Central memory CD4-positive, alpha-beta T cell (primary cell): ENCODE results near the gene ADAM22.
A peak's percentile ranks its signal among the peaks of the same experiment; 100 is the strongest.

Experiments
- DNase-seq: peaks from one replicate; pipeline ENCODE4 v3.0.0; 2022

The ADAM22 gene

GRCh38 chr7:88169717-88170320, 235.8 kb downstream of the ADAM22 start:
- DNase-seq: no peak

- no peak for DNase-seq
Measured at GRCh38 chr7:88172842-88173241, 238.8 kb downstream of the ADAM22 start.

- no peak for DNase-seq
Measured at GRCh38 chr7:88176190-88176589, 242.1 kb downstream of the ADAM22 start.

GRCh38 chr7:88183051-88183450, 249.0 kb downstream of the ADAM22 start:
- DNase-seq: no peak

GRCh38 chr7:88184848-88185304, 250.8 kb downstream of the ADAM22 start:
- no peak for DNase-seq

GRCh38 chr7:88185650-88186049, 251.6 kb downstream of the ADAM22 start:
- no peak for DNase-seq

GRCh38 chr7:88191911-88192310, 257.9 kb downstream of the ADAM22 start:
- no peak for DNase-seq

- DNase-seq: no peak
Measured at GRCh38 chr7:88200261-88200660, 266.2 kb downstream of the ADAM22 start.

- no peak for DNase-seq
Measured at GRCh38 chr7:88200789-88201188, 266.7 kb downstream of the ADAM22 start.

- no peak for DNase-seq
Measured at GRCh38 chr7:88201305-88201704, 267.3 kb downstream of the ADAM22 start.

- no peak for DNase-seq
Measured at GRCh38 chr7:88202278-88202677, 268.2 kb downstream of the ADAM22 start.

GRCh38 chr7:88202799-88203198, 268.7 kb downstream of the ADAM22 start:
- DNase-seq: no peak

- DNase-seq: no peak
Measured at GRCh38 chr7:88203401-88203800, 269.4 kb downstream of the ADAM22 start.

- DNase-seq: no peak
Measured at GRCh38 chr7:88204525-88205110, 270.6 kb downstream of the ADAM22 start.

GRCh38 chr7:88205179-88205578, 271.1 kb downstream of the ADAM22 start:
- no peak for DNase-seq

GRCh38 chr7:88206254-88206653, 272.2 kb downstream of the ADAM22 start:
- DNase-seq: no peak

GRCh38 chr7:88208521-88208920, 274.5 kb downstream of the ADAM22 start:
- no peak for DNase-seq

GRCh38 chr7:88212918-88213317, 278.9 kb downstream of the ADAM22 start:
- no peak for DNase-seq

GRCh38 chr7:88214456-88214855, 280.4 kb downstream of the ADAM22 start:
- DNase-seq: no peak

GRCh38 chr7:88215295-88215694, 281.2 kb downstream of the ADAM22 start:
- no peak for DNase-seq

GRCh38 chr7:88216276-88216675, 282.2 kb downstream of the ADAM22 start:
- DNase-seq: no peak

- peak; percentile 27 for DNase-seq
Measured at GRCh38 chr7:88217675-88218428, 283.8 kb downstream of the ADAM22 start.

- DNase-seq: no peak
Measured at GRCh38 chr7:88218429-88218745, 284.3 kb downstream of the ADAM22 start.
